HG03025 (cell line): ENCODE results near the gene OR2L8.

Source experiments
- ATAC-seq: cut with Tn5 transposase; IDR thresholded peaks from one replicate; pipeline ENCODE4 v1.9.1; 2021; ENCODE audit warnings: mild to moderate bottlenecking, moderate library complexity; ENCODE audit not compliant: unreplicated experiment, low FRiP score

Gene OR2L8

DNA sequence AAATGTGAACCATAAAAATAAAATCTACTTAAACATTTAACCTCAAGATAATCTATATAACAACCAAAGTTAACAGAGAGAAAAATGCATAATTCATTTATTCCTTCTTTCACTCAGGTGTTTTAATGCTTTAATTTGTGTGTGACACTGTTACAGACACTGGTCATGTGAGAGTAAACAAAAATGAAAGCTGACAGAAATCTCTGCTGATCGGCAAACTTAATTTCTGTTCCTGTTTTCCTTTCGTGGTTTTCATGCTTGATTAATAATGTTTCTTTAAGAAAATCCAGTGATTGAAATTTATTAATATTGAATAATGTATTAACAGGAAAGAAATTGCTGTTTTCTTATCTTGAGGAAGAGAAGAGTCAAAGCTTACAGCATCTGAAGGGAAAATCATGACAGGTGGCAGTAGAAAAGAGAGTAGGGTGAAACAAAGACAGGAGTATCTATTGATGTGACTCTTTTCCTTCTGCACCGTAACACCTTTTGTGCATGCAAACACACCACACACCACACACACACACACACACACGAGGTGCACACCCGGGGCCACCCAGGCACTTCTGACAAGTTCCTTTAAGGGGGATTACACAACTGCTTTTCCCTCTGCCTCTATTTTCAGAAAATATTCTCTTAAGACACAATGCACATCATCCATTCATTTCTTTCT, 18.0 kb downstream of the OR2L8 start:
- peak; percentile 54 for ATAC-seq

DNA sequence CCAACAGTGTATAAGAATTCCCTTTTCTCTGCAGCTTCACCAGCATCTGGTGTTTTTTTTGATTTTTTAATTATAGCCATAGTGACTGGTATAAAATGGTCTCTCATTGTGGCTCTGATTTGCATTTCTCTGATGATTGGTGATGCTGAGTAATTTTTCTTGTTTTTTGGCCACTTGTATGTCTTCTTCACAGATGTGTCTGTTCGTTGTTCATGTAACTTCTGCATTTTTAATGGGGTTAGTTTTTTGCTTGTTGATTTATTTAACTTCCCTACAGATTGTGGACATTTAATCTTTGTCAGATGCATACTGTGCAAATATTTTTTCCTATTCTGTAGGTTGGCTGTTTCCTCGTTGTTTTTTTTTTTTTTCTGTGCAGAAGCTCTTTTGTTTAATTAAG, 44.3 kb downstream of the OR2L8 start:
- no peak for ATAC-seq

DNA sequence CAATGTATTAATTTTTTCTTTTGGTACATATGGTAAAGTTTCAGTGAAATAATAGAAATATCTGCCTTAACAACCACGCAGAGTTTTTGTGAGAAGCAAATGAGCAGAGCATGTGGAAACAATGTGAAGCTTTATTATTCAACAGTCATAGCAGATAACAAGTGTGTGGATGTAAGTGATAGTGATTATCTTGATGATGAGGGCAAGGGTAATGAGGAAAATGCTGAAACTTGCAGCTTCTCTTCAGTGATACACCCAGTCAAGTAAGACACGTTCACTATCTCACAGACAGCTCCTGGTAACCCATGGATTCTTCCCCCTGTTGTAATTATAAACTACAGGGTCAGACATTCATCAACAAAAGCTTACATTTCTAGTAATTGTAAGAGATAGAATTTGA, 50.2 kb downstream of the OR2L8 start:
- ATAC-seq: no peak
